GM21423 (cell line): ENCODE measurements around the gene PPP6R2.
"Not testable (repeated sequence)": the region's sequence is repeated elsewhere in the genome, so short reads cannot be mapped to it uniquely, and the experiment has no call there.

Source experiments
- ATAC-seq: cut with Tn5 transposase; IDR thresholded peaks from one replicate; pipeline ENCODE4 v1.9.1; 2021; ENCODE audit warnings: mild to moderate bottlenecking, moderate library complexity; ENCODE audit not compliant: unreplicated experiment

Gene PPP6R2

DNA sequence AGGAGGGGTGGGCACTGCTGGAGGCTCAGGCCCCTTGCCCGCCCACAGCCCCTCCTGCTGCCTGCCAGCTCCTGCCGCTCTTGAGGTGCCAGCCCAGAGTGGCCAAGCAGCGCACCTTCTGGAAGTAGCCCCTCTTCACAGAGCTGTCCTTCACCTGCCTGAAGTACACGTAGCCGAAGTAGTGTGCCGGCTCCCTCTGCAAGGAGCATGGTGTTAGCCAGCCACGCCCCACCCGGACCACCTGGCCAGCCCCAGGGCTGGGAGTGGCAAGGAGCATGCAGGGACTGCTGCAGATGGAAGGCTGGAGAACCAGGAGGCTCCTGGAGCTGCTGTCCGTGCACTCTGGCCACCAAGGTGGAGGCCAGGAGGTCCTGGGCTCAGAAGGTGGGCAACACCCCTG lies 25.9 kb upstream of the PPP6R2 start:
- ATAC-seq: no peak

DNA sequence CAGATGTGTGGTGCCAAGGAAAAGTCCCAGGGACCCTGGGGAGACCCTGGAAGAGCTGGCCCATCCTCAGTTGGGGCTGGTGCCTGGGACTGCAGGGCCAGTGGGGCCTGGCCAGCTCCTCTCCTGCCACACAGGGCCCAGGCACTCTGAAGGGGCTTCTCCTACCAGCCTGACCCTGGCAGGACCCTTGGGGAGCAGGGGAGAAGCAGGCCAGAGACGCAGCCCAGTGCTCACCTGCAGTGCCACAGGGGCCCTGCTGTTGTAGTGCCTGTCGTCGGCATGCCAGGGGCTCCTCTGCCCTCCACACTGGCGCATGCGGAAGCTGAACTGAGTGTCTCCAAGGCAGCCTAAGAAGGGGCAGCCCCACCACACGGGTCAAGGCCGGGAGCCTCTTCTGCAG lies 25.5 kb upstream of the PPP6R2 start:
- ATAC-seq: no peak

DNA sequence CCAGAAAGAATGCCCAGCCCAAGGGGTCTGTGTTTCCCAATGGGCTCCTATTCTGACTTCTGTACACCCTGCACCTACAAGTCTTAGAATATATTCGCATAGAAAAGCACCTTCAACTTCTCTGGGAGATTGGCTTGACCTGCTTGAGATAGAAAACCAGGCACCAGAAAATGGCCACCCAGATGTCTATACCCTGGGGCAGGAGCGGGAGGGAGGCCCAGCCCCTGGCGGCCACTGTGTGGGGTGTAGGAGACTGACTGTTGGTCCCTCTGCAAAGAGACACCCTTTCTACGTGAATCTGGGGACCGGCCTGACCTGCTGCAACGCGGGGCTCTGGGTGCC lies 24.8 kb upstream of the PPP6R2 start:
- ATAC-seq: no peak

DNA sequence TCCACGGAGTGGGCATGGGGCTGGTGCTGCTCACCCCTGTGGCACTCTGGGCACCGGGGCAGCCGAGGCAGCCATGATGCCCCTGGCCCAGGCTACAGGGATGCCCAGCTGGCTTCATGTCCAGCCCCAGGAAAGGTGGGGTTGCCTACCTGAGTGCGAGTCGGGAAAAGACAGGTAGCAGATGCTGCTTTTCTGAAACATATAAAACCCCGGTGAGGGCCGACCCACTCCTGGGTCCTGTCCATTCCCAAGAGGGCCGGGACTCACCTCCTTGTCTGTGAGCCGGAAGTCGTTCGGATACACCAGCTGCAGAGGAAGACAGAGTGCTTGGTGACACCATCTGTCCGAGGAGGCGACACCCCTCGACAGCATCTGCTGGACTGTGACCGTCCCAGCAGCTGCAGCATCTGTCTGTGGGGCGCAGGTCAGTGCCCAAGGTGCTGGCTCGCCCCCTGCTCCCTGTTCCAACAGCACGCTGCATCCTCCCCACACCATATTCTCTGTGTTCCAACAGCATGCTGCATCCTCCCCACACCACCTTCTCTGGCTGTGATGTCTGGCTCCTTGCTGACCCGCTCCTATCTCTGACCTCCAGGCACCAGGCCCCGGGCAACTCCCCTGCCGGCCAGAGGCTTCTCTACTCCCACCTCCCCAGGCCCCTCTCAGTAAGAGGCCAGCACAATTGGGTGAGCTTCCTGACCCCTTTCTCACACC lies 24.3 kb upstream of the PPP6R2 start:
- ATAC-seq: no peak

DNA sequence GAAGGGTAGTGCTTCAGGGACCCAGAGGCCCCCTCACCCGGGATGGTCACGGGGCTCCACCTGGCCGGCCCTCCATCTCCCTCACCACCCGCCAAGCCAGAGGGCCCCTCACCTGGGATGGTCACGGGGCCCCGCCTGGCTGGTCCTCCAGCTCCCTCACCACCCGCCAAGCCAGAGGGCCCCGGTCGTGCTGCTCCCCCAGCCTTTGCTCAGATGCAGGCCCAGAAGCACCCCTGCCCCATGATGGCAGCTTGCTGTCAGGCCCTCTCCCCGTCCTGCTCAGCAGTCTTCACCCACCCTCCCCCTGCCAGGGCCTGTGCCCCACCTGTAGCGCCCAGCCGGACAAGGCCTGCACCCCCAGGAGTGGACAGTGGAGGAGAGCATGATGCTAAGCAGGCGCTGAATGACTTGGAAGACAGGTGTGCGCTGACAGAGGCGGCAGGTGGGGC lies 23.6 kb upstream of the PPP6R2 start:
- no peak for ATAC-seq

DNA sequence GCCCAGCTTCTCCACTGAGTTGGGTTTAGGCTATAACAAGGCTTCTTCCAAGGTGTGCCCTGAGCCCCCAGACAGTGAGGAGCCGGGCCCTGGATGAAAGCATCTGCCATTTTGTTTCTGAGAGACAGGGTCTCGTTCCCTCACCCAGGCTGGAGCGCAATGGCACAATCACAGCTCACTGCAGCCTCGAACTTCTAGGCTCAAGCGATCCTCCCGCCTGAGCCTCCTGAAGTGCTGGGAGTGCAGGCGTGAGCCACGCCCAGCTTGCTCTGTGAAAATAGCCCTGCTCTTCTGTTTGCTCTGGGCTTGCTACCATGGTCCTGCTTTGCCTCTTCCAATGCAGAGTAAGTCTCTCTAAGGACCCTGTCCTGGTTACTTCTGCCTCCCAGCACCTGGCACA lies 23.0 kb upstream of the PPP6R2 start:
- ATAC-seq: no peak

DNA sequence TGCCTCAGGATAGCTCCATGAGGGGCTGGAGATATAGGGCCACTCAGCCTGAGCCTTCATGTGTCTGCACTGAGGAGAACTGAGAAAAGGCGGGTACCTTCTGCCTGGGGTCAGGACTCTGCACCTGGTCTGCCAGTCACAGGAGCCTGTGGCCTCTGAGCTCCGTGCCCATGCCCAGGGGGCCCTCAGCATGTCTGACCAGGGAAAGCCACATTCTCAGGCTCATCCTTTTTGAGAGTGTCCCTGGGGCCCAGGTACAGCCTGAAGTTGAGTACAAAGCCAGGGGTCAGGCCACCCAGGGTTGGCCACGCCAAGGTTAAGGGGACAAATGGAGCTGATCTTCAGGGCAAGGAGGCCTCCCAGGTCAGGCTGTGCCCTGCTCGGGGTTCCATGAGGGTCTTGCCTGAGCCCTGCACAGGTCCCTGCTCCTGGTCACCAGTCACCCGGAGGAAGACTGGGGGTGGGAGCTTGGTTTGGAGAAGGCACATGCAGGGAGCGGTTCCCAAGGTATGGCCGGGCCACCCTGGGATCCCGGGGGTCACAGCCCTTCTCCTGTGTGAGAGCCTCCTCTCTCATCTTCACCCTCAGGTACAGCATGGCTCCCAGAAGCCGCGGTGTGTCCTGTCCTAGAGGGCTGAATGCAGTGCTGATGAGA lies 22.3 kb upstream of the PPP6R2 start:
- no peak for ATAC-seq

DNA sequence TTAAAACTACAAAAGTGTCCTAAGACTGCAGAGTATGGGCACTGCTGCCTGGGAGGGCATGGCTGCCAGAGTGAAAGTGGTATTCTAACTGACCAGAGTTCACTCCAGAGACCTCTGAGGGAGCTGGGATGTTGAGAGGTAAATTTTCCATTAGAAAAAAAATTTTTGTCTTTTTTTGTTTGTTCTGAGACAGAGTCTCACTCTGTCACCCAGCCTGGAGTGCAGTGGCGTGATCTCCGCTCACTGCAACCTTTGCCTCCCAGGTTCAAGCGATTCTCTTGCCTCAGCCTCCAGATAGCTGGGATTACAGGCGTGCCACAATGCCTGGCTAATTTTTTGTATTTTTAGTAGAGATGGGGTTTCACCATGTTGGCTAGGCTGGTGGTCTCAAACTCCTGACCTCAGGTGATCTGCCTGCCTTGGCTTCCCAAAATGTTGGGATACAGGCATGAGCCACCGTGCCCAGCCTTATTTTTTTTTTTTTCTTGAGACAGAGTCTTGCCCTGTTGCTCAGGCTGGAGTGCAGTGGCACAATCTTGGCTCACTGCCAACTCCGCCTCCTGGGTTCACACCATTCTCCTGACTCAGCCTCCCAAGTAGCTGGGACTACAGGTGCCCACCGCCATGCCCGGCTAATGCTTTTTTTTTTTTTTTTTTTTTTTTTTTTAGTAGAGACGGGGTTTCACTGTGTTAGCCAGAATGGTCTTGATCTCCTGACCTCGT lies 20.6 kb upstream of the PPP6R2 start:
- ATAC-seq: not testable (repeated sequence)

DNA sequence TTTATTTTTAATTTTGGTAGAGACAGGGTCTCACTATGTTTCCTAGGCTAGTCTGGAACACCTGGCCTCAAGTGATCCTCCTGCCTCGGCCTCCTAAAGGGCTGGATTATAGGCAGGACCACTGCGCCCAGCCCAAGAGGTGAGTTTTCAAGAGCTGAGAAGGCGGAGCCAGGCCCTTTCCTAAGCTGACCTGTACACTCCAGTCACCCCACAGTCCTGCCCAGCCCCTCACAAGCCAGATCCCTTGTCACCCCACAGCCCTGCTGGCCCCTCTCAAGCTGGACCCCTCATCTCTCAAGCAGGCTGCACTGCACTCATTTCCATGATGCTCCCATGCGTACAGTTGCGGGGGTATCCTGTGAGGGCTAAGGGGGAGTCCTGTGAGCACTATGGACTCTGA lies 19.2 kb upstream of the PPP6R2 start:
- ATAC-seq: no peak

DNA sequence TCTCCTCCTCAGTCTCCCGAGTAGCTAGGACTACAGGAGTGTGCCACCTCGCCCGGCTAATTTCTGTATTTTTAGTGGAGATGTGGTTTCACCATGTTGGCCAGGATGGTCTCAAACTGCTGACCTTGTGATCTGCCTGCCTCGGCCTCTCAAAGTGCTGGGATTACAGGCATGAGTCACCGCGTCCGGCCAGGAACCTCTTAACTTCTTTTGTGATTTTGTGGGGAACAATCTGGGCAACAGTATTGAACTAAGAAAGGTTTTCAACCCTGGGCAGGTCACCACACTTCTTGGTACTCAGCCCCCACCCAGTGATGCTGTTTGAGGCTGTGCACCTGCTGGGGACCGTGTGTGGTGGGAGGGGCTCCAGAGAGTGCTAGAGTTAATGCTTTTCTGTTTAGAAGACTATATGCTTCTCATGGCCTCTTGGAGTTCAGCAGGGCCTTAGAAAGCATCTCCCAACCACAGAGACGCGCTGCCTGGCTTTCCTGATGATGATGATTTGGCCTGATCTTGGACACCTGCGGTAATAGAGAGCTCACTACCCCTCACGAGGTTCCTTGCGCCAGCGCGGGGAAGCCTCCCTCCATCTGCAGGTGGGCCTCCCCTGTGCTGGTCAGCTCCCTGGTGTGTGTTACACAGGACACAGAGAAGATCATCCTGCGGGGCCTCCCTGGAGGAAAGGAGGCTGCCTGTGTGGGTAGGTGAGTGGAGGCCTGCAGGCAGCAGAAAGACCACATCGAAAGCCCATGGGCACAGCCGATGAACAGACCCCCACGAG lies 17.5 kb upstream of the PPP6R2 start:
- no peak for ATAC-seq

DNA sequence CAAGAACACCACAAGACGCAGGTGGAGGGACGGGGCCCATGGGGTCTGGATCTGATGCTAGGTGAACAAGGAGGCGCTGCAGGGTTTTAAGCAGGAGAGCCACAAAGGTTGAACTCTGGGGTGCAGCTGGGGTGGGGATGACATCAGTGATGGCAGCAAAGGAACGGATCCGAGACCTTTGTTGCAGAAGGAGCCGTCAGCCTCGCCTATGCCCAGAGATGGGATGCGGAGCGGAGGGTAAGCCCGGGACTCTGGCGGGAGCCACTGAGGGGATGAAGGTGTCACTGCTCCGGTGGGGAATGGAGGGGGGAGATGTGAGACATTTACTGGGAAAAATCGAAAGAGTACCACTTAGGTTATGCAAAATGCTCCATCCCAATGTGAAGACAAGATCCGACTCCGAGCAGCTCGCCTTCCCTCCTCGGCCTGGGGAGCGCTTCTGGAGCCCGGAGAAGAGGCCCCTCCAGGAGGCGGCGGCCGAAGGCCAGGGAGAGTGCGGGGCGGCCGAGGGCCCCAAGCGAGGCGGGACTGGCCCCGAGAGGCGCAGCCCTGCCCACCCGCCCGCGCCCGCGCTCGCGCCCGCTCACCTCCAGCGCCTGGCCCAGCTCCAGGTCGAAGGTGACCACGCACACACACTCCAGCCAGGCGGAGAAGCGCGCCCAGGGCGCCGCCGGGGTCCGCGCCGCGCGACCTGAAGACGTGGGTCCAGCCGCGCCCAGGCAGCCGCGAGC lies 16.7 kb upstream of the PPP6R2 start:
- no peak for ATAC-seq

DNA sequence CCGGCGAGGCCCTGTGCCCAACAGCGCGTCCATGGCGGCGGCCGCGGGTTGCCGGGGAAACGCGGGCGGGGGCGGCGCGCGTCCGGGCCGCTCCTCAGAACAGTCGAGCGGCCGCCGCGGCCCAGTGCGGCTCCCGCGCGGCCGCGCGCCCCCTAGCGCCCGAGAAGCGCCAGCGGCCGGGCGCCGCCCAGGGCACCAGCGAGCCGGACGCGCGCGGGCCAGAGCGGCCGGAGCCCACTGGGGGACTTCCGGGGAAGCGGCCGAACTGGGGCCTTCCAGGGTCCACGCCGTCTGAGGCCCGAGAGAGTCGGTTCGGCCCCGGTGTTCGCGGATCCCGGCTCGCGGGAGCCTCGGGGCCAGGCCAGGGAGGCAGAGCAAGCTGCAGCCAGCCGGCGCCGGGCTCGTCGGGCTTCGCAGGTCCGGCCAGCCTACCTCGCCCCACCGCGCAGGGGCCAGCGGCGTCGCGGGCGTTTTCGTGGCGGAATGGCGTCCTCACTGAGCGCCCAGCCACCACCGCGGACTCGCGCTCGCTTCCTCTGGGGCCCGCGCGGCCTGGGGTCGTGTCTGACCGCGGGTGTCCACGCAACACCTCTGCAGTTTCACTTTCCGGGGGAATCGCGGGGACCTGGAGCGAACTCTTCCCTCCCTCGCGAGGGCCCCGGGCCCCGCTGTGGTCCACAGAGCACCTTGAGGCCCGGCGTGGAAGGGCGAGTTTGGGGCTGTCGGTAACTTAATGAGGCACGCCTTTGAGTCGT lies 16.0 kb upstream of the PPP6R2 start, which contains the start of gene DENND6B:
Gene DENND6B, minus strand, starts transcription at position 57 of the 755 bp plus-strand sequence. Its CDS starts 24 bp downstream, at position 33.
- peak; percentile 81 for ATAC-seq

DNA sequence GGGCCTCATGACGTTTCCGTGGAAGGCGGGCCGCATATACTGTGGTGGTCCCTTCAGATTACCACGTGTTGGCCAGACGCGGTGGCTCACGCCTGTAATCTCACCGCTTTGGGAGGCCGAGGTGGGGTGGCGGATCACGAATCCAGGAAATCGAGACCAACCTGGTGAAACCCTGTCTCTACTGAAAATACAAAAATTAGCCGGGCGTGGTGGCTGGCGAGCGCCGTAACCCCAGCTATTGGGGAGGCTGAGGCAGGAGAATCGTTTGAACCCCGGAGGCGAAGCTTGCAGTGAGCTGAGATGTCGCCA lies 15.5 kb upstream of the PPP6R2 start:
- ATAC-seq: no peak

DNA sequence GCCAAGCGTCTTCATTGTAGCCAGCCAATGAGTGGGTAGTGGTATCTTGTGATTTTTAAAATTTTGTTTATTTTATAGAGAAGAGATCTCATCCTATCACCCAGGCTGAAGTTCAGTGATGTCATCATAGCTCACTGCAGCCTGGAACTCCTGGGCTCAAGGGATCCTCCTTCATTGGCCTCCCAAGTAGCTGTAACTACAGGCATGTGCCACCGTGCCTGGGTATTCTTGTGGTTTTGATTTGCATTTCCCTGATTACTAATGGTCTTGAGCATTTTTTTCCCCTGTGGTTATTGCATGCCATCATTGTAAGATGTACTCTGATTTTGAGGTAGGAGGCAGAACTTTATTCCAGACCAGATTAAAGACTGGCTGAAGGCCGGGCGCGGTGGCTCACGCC lies 13.9 kb upstream of the PPP6R2 start:
- ATAC-seq: no peak

DNA sequence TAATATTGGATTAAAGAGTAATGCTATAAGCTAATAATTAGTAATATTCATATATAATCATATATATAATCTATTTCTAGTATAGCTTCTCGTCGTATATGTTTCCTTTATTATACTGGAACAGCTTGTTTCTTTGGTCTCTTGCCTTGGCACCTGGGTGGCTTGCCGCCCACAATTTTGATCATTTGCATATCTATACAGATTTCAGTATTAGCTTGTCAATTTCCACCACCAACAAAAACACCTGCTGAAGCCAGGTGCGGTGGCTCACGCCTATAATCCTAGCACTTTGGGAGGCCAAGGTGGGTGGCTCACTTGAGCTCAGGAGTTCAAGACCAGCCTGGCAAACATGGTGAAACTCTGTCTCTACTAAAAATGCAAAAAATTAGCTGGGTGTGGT lies 8.7 kb upstream of the PPP6R2 start:
- not testable (repeated sequence) for ATAC-seq

DNA sequence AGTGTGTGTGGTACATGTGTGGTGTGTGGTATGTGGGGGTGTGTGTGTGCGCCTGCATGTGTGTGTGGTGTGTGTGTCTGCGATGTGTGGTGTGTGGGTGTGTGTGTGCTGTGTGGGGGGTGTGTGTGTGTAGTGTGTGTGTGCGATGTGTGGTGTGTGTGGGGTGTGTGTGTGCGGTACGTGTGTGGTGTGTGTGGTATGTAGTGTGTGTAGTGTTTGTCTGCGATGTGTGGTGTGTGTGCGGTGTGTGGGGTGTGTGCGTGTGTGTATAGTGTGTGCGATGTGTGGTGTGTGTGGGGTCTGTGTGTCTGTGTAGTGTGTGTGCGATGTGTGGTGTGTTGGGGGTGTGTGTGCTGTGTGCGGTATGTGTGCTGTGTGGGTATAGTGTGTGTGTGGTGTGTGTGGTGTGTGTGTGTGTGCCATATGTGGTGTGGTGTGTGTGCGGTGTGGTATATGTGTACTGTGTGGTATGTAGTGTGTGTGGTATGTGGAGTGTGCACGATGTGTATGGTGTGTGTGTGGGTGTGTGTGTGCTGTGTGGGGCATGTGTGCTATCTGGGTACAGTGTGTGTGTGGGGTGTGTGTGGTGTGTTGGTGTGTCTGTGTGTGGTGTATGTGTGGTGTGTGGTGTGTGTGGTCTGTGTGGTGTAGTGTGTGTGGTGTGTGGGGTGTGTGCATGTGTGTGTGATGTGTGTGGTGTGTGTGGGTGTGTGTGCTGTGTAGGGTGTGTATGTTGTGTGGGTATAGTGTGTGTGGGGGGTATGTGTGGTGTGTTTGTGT lies 5.7 kb upstream of the PPP6R2 start:
- ATAC-seq: no peak

DNA sequence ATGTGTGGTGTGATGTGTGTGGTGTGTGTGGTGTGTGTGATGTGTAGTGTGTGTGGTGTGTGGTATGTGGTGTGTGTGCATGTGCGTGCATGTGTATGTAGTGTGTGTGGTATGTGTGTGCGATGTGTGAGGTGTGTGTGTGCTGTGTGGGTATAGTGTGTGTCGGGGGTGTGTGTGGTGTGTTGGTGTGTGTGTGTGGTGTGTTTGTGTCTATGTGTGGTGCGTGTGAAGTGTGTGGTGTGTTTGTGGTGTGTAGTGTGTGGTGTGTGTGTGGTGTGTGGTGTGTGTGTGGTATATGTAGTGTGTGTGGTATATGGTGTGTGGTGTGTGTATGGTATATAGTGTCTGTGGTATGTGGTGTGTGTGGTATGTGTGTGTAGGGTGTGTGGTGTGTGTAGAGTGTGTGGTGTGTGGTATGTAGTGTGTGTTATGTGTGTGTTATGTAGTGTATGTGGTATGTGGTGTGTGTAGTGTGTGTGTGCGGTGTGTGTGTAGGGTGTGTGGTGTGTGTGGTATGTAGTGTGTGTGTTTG lies 5.0 kb upstream of the PPP6R2 start:
- no peak for ATAC-seq

DNA sequence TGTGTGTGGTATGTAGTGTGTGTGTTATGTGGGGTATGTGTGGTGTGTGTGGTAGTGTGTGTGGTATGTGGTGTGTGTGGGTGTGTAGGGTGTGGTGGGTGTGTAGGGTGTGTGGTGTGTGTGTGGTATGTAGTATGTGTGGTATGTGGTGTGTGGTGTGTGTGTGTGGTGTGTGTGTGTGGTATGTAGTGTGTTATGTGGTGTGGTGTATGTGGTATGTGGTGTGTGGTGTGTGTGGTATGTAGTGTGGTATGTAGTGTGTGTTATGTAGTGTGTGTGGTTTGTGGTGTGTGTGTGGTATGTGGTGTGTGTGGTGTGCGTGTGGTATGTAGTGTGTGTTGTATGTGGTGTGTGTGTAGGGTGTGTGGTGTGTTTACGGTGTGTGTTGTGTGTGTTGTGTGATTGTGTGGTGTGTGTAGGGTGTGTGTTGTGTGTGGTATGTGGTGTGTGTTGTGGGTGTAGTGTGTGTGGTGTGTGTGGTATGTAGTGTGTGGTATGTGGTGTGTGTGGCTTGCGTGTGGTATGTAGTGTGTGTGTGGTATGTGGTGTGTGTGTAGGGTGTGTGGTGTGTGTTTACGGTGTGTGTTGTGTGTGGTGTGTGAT lies 4.2 kb upstream of the PPP6R2 start:
- no peak for ATAC-seq
